Activated CD8-positive, alpha-beta memory T cell treated with anti-CD3 and anti-CD28 coated beads, Interleukin-2, amount 50 U/mL, for 24 hours (primary cell): ENCODE data around the gene NCBP1.
"Not testable (repeated sequence)": the region's sequence is repeated elsewhere in the genome, so short reads cannot be mapped to it uniquely, and the experiment has no call there.

ENCODE experiments used
- DNase-seq: peaks from one replicate; pipeline ENCODE4 v3.0.0-alpha.2; 2020; ENCODE audit errors: extremely low read depth

NCBP1 gene, protein sequence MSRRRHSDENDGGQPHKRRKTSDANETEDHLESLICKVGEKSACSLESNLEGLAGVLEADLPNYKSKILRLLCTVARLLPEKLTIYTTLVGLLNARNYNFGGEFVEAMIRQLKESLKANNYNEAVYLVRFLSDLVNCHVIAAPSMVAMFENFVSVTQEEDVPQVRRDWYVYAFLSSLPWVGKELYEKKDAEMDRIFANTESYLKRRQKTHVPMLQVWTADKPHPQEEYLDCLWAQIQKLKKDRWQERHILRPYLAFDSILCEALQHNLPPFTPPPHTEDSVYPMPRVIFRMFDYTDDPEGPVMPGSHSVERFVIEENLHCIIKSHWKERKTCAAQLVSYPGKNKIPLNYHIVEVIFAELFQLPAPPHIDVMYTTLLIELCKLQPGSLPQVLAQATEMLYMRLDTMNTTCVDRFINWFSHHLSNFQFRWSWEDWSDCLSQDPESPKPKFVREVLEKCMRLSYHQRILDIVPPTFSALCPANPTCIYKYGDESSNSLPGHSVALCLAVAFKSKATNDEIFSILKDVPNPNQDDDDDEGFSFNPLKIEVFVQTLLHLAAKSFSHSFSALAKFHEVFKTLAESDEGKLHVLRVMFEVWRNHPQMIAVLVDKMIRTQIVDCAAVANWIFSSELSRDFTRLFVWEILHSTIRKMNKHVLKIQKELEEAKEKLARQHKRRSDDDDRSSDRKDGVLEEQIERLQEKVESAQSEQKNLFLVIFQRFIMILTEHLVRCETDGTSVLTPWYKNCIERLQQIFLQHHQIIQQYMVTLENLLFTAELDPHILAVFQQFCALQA

DNA sequence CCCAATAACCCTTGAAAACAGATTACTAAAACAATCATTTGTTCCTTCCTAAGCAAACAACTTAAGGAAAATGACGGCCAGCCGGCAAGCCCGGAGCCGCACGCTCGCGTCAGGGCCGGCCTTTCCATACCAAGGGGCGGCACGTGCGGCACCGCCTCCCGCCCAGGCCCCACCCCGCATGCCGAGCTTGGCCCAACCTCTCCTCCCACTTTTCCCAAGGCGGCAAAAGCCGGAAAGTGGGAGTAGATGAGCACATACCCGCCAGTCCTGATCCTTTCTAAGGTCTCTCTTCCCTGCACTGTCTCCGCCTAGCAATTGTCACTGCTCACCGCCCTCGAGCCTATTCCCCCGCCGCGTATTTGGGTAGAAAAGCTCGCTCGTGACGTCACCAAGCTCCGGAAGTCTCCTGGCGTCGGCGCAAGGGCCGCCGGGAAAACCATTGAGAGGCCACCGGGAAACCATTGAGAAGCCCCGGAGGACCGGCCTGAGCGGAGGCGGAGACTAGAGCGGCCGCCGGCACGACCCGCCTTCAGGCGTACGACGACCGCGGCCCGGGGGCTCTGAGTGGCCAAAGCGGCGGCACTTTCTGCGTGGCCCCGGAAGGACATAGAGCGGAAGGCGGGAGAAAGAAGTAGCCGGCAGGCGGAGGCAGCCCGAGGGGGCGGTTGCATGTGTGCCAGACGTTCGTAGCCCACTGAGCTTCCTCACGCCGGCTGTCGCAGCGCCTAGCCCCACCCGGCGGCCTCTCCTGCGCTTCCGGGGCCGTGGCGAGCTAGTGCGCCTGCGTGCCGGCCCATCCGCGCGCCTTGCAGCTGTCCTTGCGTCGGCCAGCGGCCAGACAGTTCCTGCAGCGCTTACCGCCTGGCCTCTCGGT is at the start of gene NCBP1, which contains the start of gene TSTD2:
TSS of gene NCBP1 (plus strand) at position 837 of the 874 bp plus-strand sequence. CDS start 61 bp downstream, outside the sequence.
TSS of gene TSTD2 (minus strand) at position 384 of the 874 bp plus-strand sequence. CDS start 5,806 bp downstream, outside the sequence.
- peak; percentile 86 for DNase-seq

DNA sequence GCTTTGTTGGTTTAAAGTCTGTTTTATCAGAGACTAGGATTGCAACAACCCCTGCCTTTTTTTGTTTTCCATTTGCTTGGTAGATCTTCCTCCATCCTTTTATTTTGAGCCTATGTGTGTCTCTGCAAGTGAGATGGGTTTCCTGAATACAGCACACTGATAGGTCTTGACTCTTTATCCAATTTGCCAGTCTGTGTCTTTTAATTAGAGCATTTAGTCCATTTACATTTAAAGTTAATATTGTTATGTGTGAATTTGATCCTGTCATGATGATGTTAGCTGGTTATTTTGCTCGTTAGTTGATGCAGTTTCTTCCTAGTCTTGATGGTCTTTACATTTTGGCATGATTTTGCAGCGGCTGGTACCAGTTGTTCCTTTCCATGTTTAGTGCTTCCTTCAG is 48.8 kb upstream of the NCBP1 start:
- DNase-seq = not testable (repeated sequence)

DNA sequence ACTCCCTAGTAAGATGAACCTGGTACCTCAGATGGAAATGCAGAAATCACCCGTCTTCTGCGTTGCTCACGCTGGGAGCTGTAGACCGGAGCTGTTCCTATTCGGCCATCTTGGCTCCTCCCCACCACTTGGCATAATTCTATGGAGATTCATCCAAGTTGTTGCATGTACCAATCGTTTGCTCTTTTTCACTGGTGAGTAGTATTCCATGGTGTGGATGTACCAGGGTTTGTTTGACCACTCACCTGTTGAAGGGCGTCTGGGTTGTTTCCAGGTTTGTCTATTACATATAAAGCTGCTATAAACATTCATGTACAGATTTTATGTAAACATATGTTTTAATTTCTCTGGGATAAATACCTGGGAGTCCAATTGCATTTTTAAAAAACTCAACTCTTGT is 46.7 kb upstream of the NCBP1 start:
- not testable (repeated sequence) for DNase-seq

DNA sequence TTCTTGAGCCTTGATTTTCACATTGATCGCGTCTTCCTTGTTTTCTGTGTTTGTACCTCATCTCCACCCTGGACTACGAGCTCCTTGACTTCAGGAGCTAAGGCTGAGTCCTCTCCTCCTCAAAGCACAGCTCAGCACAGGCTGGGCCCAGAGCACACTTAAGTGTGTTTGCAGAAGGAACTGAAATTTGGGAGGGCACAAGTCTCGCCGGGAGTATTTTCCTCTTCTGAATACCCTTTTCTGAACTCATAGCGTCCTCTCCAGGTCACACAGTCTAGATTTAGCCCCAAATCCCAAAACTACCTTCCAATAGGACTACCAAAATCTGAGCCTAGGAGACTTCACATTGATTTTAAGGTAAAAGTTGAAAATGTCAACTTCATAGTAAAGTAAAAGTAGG is 42.1 kb upstream of the NCBP1 start:
- no peak for DNase-seq

DNA sequence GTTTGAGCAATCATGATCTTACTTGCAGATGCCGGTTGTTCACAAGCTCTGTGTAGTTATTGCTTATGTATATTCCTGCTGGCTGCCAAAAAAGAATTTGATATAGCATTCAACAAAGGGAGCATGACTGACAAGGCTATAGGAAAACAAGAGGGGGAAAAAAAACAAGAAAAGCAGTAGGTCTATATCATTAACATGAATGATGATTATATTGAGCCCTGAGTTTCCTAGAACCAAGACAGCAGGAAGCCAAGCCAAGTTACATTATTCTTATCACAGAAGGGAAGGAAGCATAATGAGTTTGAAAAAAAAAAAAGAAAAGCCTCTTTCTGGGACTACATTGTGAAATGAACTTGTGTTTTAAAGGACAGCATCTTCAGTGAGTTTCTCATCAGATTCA is 41.5 kb upstream of the NCBP1 start:
- DNase-seq = no peak

DNA sequence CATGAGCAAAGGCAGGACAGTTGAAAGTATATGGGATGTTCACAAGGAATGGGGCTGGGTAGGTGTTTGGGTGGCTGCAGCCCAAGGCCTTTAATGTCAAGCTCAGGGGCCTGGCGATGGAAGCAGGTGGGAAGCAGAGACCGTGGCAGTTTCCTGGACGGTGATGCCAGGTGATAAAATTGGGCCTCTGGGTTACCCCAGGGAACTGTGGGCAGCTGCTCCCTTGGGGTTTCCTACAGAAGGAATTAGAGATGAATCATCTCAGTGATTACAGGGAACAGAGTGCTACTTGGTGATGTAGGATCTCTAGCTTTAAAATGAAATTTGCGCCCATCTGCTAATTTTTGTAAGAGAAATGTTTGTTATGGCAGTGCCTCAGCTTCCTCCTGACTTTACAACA is 39.7 kb upstream of the NCBP1 start:
- DNase-seq = no peak

DNA sequence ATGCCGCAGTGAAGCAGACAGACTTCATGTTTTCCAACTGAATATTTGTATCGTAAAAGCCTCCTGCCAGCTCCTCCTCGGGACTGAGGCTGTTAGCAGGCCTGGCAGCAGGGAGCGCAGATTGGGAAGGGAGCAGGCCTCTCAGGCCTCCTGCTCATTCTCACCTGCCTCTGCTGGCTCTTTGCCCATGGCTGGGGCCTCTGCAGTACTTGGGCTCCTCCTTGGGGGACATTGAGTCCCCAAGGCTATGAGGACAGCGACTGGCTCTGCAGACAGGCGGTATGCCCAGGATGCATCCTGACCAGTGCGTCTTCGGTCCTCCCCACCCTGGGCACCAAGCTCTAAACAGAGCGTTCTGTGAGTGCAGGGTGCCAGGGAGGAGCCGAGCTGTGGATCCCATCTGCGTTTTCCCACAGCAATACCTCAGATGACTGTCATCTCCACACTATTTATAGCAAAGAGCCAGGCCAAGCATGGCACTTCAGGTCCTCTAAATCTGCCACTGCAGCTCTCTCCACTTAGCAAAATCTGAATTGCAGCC is 39.2 kb upstream of the NCBP1 start:
- no peak for DNase-seq

DNA sequence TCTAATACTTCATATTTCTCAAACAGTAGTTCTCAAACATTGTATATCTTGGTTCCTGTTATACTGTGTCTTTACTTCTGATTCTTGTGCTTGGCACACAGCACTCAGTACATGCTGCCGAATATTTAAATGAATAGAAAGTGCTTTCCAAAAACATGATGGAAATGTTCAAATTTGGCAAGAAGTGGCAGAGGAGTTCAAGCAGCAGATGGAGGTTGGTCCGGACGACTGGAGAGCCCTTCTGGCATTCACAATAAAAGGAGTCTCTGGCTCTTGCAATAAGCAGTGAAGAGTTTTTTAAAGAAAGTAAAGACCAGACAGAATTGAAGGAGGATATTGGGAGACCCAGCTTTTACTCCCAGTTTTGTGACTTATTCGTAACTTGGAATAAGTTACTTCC is 36.7 kb upstream of the NCBP1 start:
- no peak for DNase-seq

DNA sequence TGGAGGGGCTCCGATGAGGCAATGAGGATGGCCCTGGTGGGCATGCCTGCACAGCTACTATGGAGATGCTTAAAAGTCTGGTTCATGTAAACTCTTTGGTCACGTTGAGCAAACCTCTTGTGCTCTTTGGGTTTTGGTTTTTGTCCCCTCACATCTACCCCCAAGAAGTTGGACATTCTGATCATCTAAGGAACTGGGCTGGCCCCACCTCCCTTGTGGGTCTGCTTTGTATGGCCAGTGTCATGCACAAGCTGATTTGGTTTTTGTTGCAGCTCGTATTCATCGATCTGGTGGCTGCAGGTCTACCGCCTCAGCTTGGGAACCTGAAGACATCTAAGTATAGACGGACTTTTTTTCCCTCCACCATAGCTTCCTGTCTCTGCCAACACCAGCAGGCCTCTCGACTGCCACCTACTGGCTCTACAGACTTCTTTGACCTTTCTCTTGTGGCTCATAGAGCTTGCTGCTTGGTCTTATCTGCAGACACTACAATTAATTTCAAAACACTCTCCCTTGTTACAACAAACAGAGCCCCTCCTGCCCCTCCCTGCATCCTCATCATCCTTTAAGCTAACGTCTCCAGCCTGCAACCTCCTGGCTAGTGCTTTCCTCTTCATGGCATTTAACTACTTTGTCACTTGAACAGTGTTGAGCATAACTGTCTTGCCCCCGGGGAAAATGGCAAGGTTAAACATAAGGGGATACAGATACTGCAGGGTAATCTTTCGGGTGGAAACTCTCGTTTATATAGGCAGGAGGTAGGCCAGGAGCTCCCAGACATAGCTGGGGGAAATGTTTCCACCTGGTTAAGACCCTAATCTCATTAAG is 34.9 kb upstream of the NCBP1 start:
- DNase-seq = peak; percentile 32

DNA sequence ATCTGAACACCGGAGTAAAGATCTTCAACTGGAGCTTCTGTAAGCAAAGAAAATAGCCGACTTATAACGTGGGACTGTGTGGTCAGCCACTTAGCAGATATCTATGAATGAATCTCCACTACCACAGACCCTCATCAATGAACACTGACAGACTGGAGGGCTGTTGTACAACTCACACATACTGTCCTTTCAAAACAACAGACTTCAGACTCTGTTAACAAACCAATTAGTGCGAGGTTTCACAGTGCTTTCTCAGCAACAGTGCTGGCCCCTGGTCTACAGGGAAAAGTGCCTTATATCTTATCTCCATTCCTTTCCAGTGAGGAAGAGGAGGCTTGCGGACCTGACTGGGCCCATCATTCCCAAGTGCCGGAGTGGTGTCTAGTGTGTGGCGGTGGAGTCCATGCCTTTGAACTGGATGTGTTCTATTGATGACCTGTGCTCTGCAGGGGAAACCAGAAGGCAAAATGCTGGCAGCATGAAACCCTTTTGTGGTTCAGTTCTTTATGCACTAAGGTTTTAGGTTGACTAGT is 34.2 kb upstream of the NCBP1 start:
- no peak for DNase-seq

DNA sequence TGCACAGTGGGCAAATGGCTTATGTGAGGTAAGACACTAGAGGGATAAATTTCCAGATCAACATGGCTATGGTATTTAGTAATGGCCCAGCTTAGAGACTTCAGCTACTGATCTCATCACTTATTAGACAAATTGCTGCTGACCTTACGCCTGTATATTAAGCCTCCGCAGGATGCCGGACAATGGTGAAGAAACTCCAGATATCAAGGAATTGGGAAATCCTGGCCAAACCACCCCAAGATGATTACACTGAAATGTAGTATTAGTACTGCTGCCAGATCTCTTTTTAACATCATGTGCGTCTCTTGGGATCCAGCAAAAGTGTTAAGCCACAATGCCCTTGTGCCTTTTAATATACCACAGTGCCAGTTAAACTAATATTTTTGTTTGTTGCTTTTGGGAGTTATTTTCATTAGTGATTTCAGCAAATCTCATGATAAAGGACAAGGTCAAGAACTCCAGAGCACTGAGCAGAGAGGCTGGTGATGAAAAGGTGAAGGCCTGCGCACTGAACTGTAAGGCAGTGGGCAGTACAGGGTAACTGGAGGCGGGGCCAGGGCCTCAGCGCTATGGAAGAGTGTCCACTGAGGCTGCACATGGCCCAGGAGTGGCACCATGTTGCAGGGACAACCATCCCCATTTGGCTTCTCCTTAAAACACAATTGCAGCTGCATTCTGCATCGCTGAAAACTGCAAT is 32.9 kb upstream of the NCBP1 start:
- no peak for DNase-seq

DNA sequence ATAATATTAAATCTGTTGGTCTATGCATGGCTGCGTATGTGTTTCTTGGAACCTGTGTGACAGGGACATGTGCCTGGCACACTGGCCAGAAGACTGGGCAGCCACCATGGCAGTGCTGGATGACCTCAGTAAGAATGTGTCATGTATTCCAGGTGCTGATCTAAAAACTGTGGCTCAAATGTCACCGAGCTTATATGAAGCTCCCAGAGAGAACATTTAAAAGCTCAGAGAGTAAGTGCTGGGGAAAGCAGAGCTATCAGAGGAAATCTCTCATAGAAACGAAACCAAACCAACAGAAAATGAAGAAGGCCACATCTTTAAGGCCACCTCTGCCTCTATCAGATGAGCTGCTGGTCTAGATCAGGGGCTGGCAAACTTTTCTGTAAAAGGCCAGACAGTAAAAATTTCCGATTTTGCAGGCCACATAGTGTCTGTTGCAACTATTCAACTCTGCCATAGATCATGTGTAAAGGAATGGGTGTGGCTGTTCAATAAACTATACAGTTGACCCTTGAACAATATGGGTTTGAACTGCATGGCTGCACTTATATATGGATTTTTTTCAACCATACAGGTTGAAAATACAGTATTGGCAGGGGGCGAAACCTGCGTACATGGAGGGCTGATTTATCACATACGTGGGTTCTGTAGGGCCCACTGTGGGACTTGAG is 32.3 kb upstream of the NCBP1 start:
- DNase-seq = no peak

DNA sequence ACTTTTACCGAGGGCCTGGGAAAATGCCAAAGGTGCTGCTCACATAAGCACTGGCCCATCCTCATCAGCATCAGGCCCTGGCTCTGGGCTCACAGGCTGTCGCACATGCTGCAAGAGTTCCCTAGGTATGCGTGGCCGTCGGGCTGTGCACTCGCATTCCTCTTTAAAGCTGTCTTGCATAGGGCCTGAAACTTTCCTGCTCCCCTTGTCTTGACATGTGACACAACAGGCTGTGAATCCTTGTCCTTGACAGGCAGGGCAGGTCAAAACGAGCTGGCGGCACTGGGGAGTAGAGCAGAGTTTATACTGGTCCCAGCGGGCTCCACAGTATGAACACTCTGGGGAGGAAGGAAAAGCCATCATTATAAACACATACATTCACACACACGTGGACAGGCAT is 31.2 kb upstream of the NCBP1 start:
- no peak for DNase-seq

DNA sequence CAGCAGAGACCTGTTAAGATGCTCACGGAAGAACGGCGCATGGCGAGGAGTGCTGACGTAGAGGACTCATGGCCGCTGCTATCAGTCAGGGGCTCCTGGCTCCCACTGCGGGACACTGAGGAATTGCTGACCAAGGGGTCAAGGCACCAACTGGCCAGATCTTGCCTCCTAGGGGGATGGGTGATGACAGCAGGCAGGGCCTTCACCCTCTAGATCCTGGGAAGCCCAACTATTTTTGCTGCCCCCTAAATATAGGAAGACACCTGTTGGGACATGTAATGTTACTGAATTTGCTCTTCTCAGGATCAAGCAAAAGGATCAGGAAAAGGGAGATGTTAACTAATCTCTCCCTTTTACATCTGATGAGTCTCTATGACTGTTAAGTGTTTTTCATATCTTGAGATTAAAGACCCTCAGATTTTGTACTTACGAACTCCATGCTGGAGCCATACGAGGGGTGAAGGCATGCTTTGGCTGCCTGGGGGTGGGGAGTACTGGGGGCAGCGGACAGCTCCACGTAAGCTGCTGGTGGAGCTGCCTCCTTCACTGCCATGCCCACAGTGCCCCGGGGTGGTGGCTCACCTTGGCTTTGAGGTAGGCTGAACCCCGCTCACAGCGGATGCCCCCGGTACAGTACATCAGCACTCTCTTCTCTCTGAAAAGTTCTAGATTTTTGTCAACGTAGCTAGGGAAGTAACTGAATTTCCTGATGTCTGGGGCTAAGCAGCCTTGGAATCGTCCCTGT is 28.5 kb upstream of the NCBP1 start:
- no peak for DNase-seq

DNA sequence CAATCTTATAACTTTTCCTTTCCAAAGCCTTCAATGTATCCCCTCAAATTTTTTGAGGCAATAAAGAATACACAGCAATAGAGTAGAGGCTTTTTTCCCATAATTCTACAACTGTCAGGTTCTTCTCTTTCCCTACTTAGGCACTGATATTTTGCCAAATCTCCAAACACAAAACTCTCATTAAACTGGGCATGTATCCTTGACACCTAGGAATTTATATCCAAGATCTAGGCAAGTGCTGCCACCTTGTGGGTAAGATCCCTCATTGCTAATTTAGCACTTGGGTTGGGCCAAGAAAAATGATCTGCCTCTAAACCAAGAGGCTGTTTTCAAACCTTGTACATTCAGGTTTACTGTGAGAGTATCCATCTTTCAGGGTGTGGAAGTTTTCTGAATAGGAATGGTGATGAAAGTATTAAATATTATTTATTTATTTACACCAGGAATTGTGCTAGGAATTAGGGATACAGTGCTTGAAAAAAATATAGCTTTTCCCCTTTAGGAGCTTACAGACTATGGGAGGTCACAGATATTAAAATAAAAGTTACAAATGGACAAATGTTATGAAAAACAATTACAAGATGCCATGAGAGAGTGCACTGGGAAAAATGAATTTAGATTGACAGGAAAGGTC is 18.1 kb upstream of the NCBP1 start:
- DNase-seq = no peak

DNA sequence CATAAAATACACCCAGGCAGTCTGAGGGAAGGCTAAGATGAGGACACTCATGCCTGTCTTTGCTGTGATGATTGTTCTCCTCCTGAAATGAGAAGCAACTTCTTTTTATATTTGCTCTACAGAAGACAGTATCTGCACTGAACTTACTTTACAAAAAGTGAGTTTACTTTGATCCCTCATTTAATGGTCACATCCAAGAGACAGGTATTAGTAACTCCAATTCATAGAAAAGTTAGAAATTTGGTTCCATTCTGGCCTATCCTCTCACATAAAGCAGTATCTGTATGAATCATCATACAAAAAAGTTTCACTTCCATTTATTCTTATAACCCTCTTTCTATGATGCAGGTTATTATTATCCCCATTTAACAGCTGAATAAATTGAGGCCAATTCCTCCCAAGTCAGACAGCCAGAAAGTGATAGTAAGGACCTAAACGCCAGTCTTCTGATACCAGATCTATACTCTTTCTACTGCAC is 15.6 kb upstream of the NCBP1 start:
- no peak for DNase-seq

DNA sequence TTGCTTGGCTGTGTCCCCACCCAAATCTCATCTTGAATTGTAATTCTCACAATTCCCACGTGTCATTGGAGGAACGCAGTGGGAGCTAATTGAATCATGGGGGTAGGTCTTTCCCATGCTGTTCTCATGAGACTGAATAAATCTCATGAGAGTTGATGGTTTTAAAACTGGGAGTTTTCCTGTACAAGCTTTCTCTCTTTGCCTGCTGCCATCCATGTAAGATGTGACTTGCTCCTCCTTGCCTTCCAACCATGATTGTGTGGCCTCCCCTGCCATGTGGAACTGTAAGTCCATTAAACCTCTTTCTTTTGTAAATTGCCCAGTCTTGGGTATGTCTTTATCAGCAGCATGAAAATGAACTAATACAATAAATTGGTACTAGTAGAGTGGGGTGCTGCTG is 13.6 kb upstream of the NCBP1 start:
- DNase-seq = not testable (repeated sequence)

DNA sequence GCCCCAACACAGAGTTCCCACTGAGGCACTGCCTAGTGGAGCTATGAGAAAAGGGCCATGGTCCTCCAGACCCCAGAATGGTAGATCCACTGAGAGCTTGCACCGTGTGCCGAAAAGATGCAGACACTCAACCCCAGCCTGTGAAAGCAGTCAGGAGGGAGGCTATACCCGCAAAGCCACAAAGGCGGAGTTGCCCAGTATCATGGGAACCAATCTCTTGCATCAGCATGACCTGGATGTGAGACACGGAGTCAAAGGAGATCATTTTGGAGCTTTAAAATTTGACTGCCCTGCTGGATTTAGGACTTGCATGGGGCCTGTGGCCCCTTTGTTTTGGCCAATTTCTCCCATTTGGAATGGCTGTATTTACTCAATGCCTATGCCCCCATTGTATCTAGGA is 11.1 kb upstream of the NCBP1 start:
- DNase-seq = not testable (repeated sequence)
